H1 (cell line): ENCODE results near the gene OPA3.
"Not testable (repeated sequence)": the region's sequence is repeated elsewhere in the genome, so short reads cannot be mapped to it uniquely, and the experiment has no call there.

Experiments used
- BRCA1 ChIP-seq: IDR thresholded peaks from 2 replicates; pipeline ENCODE4 v1.6.1; 2012; ENCODE audit warnings: low read depth, low read length, improper control_type of control experiment
- CHD1 ChIP-seq: IDR thresholded peaks from 2 replicates; pipeline ENCODE4 v1.6.1; 2012; ENCODE audit warnings: low read depth, low read length, improper control_type of control experiment
- CREB1 ChIP-seq: IDR thresholded peaks from 2 replicates; pipeline ENCODE4 v1.6.1; 2012; ENCODE audit warnings: inconsistent platforms
- CTCF ChIP-seq, 3 experiments: IDR thresholded peaks; 1 replicate in 2 of 3; 2 replicates in 1 of 3; pipeline versions ENCODE4 v1.5.1 to v1.6.1; 2011; ENCODE audit warnings: low read length in 3 of 3, mild to moderate bottlenecking in 3 of 3, inconsistent platforms in 2 of 3, low read depth in 1 of 3, moderate library complexity in 1 of 3; ENCODE audit not compliant: insufficient read depth in 1 of 3; ENCODE audit errors: control extremely low read depth in 1 of 3
- KDM1A ChIP-seq: fragments of 200-600, 300-600 bp; sonication (generic); IDR thresholded peaks from 2 replicates; pipeline ENCODE4 v1.7.1; 2016; ENCODE audit warnings: mild to moderate bottlenecking, low read length, borderline replicate concordance
- MAFK ChIP-seq: IDR thresholded peaks from 2 replicates; pipeline ENCODE4 v1.6.1; 2012; ENCODE audit warnings: low read depth, mild to moderate bottlenecking, improper control_type of control experiment, low read length
- NRF1 ChIP-seq: IDR thresholded peaks from 2 replicates; pipeline ENCODE4 v1.6.1; 2011; ENCODE audit warnings: mild to moderate bottlenecking, low read depth, low read length, improper control_type of control experiment
- POLR2A ChIP-seq, 2 experiments: IDR thresholded peaks; 1 replicate in 1 of 2; 2 replicates in 1 of 2; pipeline ENCODE4 v1.6.1; 2011; ENCODE audit warnings: low read depth in 2 of 2, low read length in 2 of 2, mild to moderate bottlenecking in 2 of 2; ENCODE audit errors: control extremely low read depth in 1 of 2
- POLR2AphosphoS5 ChIP-seq: IDR thresholded peaks from 2 replicates; pipeline ENCODE4 v1.6.1; 2011; ENCODE audit warnings: low read depth, low read length
- SP2 ChIP-seq: IDR thresholded peaks from 2 replicates; pipeline ENCODE4 v1.6.1; 2012; ENCODE audit warnings: mild to moderate bottlenecking, low read length, inconsistent platforms
- TEAD4 ChIP-seq: IDR thresholded peaks from 2 replicates; pipeline ENCODE4 v1.6.1; 2012; ENCODE audit warnings: low read depth, low read length, inconsistent platforms, mixed read lengths
- USF2 ChIP-seq: IDR thresholded peaks from 2 replicates; pipeline ENCODE4 v1.6.1; 2011; ENCODE audit warnings: low read length, improper control_type of control experiment
- YY1 ChIP-seq: IDR thresholded peaks from 2 replicates; pipeline ENCODE4 v1.6.1; 2011; ENCODE audit warnings: low read depth, mild to moderate bottlenecking, low read length

GRCh38 chr19:45615056-45615455, 30.5 kb upstream of the OPA3 start:
- TF ChIP-seq USF2; CTCF (IDR thresholded peaks at IDR 0.05; ENCODE audit: control extremely low read depth in 1 of 3, insufficient read depth in 1 of 3, low read depth in 1 of 3, low read length in 3 of 3); NRF1; SP2; TEAD4; BRCA1; POLR2AphosphoS5; POLR2A (IDR thresholded peaks at IDR 0.05; ENCODE audit: control extremely low read depth in 1 of 2, low read depth in 2 of 2, low read length in 2 of 2); KDM1A; CREB1; CHD1; YY1; MAFK: not testable (repeated sequence)
